GM19238 (cell line): ENCODE results near the gene LAMA5.

Experiments
- DNase-seq: peaks from one replicate; pipeline ENCODE4 v3.0.0; 2011; ENCODE audit warnings: low spot score; ENCODE audit not compliant: insufficient read length

LAMA5 gene

DNA sequence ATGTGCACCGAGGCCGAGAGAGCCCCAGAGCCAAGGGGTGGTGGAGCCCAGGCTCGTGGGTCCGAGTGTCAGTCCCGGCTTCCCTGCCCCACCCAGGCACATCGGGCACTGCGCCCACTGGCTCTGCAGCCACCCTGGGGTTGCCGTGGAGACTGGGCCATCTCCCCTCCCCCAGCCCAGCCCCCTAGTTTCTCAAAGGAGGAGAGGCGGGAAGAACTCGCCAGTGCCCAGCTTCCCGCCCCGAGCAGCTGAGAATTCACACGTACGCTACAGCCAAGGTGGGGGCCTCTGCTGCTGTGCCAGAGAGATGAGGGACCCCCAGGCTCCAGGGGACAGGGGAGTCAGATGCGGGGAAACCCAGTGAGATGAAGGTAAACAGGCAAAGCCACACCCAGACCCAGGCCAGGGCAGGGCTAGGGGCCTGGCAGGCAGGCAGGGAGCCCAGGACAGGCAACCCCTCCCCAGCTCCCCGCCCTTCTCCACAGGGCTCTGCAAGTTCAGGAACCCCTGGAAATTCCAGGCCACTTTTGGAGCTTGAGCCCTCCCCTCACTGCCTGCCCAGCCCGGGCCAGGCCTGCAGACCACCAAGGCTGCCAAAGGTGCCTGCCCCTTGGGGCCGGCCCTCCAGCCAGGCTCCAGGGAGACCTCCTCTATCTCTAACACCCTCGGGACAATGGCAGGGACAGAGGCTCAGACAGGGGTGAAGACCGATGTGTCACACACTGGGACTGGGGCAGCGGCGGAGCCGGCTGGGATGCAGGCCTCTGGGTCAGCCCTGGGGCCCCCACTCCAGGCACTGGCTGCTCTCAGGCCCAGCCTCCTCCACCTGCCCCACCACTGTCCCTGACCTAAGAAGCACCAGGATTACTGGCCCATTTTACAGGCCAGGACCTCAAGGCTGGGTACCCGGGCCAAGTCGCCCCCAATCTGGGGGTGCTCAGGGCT, 6.0 kb downstream of the LAMA5 start:
- DNase-seq, result no peak

- DNase-seq, result no peak
These were observed 7.5 kb downstream of the LAMA5 start for GRCh38 chr20:62359491-62360121.

- DNase-seq, result no peak
These were observed 8.0 kb downstream of the LAMA5 start for GRCh38 chr20:62359043-62359490.

DNA sequence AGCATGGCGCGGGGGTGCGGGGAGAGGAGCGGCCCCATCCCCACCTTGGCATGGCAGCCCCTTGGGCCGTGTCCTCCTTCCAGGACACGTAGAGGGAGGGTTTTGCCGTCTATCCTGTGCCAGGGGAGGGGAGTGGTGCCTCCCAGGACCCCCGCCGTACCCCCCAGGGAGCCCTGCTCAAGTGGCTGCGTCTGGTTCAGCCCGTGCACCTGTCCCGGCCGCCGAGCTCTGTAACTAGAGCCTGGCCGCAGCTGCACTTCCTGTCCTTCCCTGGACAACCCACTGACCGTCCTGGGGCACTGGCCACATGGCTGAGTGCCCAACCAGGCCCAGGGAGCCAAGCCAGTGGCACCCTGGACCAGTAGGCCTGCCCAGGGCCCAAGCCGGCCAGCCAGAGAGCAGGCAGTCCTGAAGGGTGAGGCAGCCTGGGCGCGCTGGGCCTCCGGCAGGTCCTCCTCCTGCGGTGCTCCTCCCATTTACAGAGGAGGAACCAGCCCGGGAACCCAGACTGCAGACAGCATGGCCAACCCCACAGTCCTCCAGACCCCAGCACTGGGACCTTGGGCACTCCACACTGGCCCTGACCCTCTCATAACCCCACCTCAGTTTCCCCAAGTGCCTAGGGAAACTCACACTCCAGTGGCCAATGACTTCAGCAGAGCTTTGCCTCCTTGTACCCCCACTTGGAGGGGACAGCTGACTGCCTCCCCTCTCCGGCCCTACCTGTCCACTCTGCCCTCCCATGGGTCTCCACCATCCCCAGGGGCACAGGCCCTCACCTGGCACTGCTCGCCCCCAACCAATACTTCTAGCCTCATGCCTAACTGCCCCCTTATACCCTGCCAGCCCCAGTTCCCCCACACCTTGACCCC, 8.7 kb downstream of the LAMA5 start:
- no peak for DNase-seq

- DNase-seq, result no peak
These were observed 9.4 kb downstream of the LAMA5 start for GRCh38 chr20:62357681-62358080.

DNA sequence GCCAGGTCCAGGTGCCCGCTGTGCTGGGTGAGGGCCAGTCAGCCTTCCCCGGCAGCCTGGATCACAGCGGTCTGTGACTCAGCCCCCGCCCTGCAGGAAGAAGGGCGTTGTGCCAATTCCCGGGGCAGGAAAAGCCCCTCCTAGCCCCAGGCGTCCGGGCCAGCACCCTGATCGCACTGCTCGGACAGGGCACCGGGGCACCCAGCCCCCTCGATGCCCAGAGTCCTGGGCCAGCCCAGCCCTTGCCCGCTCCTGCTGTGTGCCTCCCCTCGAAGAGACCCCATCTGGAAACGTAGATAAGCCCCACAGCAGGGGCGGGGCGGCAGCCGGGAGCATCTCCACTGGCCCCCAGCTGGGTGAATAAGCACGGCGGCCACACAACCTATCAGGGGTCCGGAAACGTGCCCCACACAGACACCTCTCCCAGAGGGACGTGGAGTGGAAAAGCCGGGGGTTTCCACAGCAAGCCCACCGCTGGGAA, 9.9 kb downstream of the LAMA5 start:
- no peak for DNase-seq

DNA sequence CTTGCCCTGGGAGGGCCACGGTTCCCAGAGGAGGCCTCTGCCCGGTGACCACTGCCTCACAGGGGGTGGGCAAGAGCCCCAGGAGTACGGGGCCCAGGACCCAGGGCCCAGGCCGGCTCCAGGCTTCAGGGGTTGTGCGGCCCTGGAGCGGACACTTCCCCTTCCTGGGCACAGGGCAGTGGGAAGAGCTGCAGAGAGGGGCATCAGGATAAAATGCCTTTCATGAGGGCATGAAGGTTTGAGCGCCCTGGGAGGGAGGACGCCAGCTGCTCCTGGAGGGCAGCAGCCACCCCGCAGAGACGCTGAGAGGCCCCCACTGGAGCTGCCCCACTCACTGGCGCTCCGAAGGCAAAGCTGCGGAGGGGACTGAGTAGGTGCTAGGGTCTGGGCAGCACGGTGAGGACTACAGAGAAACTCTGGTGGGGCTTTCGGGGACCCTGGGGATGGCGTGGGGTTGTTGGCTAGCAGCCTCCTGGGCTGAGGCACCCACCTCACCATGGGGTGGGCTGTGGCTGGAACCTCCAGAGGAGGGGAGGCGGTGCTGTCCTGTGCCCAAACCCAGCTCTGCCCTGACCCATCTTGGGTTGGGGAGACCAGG, 10.4 kb downstream of the LAMA5 start:
- no peak for DNase-seq

DNA sequence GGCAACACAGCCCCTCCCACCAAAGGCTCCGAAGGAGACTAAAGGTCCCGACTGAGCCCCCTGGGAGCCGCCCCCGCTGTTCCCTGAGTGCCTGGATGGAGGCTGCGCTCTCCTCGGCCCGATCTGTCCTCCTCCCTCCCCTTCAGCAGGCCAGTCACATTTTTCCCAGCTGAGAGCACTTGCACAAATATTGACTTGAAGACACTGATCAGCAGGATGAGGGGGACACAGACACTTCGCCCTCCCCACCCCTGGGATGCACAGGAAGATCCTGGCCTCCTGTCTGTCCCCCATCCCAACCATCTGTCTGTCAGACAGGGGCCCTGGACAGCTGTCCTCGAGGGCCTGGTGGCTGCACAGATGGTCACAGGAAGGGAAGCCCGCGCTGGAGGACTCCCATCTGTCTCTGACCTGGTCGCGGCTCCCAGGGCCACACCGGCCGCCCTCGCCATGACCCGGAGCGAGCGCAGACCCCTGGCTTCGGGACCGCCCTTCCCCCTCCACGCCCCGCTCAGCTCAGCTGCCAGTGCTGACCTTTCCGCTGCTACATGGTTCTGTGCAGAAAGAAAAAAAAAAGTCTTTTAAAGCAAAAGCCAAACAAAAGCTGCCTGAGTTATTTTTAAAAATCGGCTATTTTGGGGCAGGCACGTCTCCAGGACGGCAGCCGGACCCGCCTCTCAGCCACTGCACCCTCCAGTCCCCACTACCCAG, 11.1 kb downstream of the LAMA5 start:
- no peak for DNase-seq

DNA sequence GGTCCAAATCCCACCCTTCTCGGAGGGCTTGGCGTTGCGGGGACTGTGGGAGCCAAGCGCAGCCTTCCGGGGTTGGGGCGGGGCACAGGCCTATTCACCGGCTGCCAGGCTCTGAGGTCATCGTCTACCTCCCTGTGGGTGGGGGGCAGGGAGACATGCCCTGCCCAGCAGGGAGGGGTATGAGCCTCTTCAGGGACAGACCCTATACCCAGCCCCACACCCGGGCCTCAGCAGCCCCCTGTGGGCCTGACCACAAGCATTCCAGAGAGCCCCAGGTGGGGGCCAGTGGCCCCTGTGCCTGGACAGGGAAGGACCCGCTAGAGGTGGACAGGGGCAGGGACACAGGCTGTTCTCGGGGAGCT, 11.6 kb downstream of the LAMA5 start:
- no peak for DNase-seq

DNA sequence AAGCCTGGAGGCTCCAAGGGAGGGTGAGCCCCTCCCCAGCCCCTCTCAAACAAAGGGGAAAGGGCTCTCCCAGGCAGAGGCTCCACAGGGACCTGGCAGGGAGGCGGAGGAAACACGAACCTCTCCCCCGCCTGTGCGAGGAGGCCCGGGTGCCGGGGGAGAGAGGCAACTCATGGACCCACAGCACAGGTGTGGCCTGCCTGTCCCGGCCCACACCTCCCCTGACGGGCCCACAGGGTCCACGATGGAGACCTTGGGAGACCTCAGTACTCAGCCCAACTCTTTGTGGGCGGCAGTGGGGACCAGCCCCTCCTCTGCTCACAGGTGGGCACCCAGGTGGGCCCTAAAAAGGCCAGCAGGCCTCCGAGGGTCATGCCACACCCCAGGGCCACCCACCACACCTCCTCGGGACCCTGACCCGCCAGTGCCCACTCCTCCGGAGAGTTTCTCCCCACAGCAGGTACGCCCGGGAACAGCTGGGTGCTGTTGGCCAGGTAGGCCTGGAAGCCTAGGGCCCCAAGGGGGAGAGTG, 12.2 kb downstream of the LAMA5 start:
- DNase-seq, result no peak

DNA sequence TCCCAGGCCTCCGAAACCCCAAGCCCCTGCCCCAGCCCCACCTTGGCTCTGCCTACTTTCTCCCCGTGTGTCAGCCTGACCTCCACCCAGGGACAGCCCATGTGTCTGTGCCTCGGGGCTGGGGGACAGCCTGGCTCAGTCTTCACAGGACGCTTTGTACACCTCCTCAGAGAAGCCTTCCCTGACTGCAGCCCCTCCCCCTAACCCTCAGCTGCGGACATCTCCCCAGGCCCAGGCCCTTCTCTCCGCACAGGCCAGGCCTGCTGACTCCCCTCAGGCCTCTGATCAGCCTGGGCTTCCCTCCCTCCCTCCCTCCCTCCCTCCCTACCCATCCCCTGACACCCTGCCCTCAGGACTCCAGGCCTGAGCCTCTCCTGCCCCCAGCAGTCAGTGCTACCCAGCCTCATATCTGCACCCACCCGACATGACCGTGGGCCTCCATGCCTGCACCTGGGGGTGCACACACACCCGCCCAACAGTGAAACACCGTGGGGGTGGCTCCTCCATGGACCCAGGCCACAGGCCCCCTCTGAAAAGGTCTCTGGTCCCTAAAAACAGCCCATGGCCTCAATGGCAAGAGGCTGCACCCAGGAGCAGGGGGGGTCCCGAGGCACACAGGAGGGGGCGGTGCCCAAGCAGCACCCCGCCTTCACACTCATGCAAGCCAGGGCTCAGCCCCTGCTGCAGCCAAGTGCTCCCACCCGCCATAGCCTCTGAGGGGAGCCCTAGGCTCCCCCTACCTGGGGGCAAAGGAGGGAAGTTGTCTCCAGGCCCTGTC, 12.9 kb downstream of the LAMA5 start:
- DNase-seq, result no peak

DNA sequence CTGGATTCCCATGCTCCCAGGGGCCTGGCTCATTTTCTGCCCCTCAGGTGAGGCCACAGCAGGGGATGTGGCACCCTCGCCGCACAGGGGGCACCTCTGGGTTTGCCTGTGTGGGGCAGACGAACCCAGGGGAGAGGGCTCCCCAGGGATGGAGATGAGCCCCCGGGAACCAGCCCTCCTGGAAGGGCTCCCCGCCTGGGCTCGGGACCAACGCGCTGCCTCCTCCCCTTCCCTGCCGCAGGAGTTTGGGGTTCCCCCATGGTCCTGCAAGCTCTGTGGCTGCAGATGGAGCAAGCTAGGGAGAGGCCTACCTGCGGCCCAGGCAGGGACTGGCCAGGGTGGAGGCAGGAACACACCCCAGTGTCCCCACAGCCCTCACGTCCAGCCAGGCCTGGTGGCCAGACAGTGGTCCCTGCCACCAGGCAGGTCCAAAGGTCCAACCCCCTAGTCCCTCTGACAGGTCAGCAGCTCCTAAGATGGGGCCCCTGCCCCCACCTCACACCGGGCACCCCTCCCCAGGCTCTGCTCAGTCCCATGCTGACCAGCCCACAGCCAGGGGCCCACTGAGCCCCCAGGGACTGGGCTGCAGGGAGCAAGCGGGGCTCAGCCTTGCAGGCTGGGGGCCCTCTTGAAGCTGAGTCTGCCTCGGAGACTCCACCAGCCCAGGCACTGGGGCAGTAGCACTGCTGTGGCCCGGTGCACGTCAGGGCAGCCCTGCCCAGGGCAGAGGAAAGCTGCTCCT, 13.7 kb downstream of the LAMA5 start:
- no peak for DNase-seq

- no peak for DNase-seq
These were observed 14.5 kb downstream of the LAMA5 start for GRCh38 chr20:62352402-62353288.

- no peak for DNase-seq
These were observed 15.4 kb downstream of the LAMA5 start for GRCh38 chr20:62351469-62352401.

- DNase-seq, result no peak
These were observed 16.3 kb downstream of the LAMA5 start for GRCh38 chr20:62350629-62351422.

- DNase-seq, result no peak
These were observed 16.9 kb downstream of the LAMA5 start for GRCh38 chr20:62350098-62350628.
